Left lung (tissue), 10 donors: ENCODE data around the gene FAM114A1. TPM values are rescaled to one million over a fixed set of nuclear protein-coding genes. Genes with fewer than 3 reads are reported as not detected.

ENCODE experiments used
- ATAC-seq: fragments of 200-7000 bp; cut with Tn5 transposase; one replicate; pipeline ENCODE4 v1.9.1; 2020; ENCODE audit warnings: moderate library complexity
- DNase-seq, 4 donors: peaks; one replicate each; pipeline ENCODE4 v3.0.0-alpha.2; 2013 to 2020
- H3K27ac ChIP-seq, 2 donors: fragments of 200-600 bp; sonication (generic) in 1 of 2; one replicate each; pipeline versions ENCODE4 v1.5.0 to v1.8.0; 2020 to 2021
- H3K27me3 ChIP-seq, 2 donors: fragments of 200-600 bp; sonication (generic) in 1 of 2; one replicate each; pipeline versions ENCODE4 v1.5.0 to v1.8.0; 2020 to 2021
- H3K36me3 ChIP-seq, 2 donors: fragments of 200-600 bp; sonication (generic) in 1 of 2; one replicate each; pipeline versions ENCODE4 v1.5.0 to v1.8.0; 2020 to 2021
- H3K4me1 ChIP-seq, 2 donors: fragments of 200-600 bp; one replicate each; pipeline ENCODE4 v1.8.0; 2021
- H3K4me3 ChIP-seq, 2 donors: fragments of 200-600 bp; sonication (generic) in 1 of 2; one replicate each; pipeline versions ENCODE4 v1.5.0 to v1.8.0; 2020 to 2021; ENCODE audit warnings: mild to moderate bottlenecking in 1 of 2
- H3K9me3 ChIP-seq, 2 donors: fragments of 200-600 bp; sonication (generic) in 1 of 2; one replicate each; pipeline versions ENCODE4 v1.5.0 to v1.8.0; 2020 to 2021
- CTCF ChIP-seq, 2 donors: fragments of 200-600 bp; sonication (generic) in 1 of 2; IDR thresholded peaks; one replicate each; pipeline versions ENCODE4 v1.5.0 to v1.8.0; 2021; ENCODE audit warnings: antibody characterized with exemption in 2 of 2
- intact Hi-C, 2 donors: fragments of 100-400 bp; cut with DNase I; formaldehyde crosslinking; loops; one replicate each; pipeline versions ENCODE4 v1.11.2 to v1.14.2; 2022
- polyA plus RNA-seq, 6 donors: library from polyadenylated mRNA; unstranded; fragments of 120-200 nt; gene quantifications; one replicate each; pipeline ENCODE4 v1.2.1, GENCODE V29; 2013; ENCODE audit not compliant: insufficient read length in 6 of 6
- total RNA-seq, 2 donors: library from RNA; stranded (reverse); fragmentation: NEBNext Ultra II Directional; extraction: Animal tissue kit (Norgen Biotek cat#: 25700); gene quantifications; one replicate each; pipeline ENCODE4 v1.2.1, GENCODE V29; 2021
- donor health status: DM: no; HTN: yes; CAD: no.
- donor health status: DM: no; HTN: no; CAD: no.

Gene FAM114A1
- total and polyA plus RNA-seq, 8 donors: 51.5 to 81.1 (median 62.4) TPM

- no peak for TF ChIP-seq CTCF (IDR thresholded peaks at IDR 0.05)
- Histone ChIP-seq H3K27ac (no peak overlapping the region), H3K36me3 (peaks cover 0 to 20% of the 10 kb centered on the region in 2 donors), H3K4me3 (no peak overlapping the region), H3K27me3 (no peaks in the 10 kb centered on the region), H3K9me3 (no peaks in the 10 kb centered on the region), H3K4me1 (peaks cover 0 to 10% of the 10 kb centered on the region in 2 donors)
- ATAC-seq (no peak), DNase-seq (no peak)
- intact Hi-C loops: no loop called here
Observed at GRCh38 chr4:38884254-38884653, 16.6 kb downstream of the FAM114A1 start.

GRCh38 chr4:38889143-38889542 is 21.5 kb downstream of the FAM114A1 start:
- DNase-seq: no peak
- Histone ChIP-seq H3K27me3 (no peaks in the 10 kb centered on the region), H3K4me3 (no peak overlapping the region), H3K4me1 (peaks cover 0 to 16% of the 10 kb centered on the region in 2 donors), H3K27ac (peak overlapping the region; percentile 57 to 58), H3K9me3 (no peaks in the 10 kb centered on the region), H3K36me3 (peaks cover 0 to 19% of the 10 kb centered on the region in 2 donors)
- intact Hi-C loops: no loop called here
- ATAC-seq: peak; percentile 59
- no peak for TF ChIP-seq CTCF (IDR thresholded peaks at IDR 0.05)

GRCh38 chr4:38891051-38891983 is 23.7 kb downstream of the FAM114A1 start:
- peaks cover 0 to 25% of the 10 kb centered on the region in 2 donors for H3K36me3 ChIP-seq
- ATAC-seq (no peak), DNase-seq (no peak)
- H3K4me3 ChIP-seq: no peak overlapping the region
- peaks cover 0 to 16% of the 10 kb centered on the region in 2 donors for H3K4me1 ChIP-seq
- intact Hi-C loops: no loop called here
- H3K27me3 ChIP-seq: no peaks in the 10 kb centered on the region
- H3K27ac ChIP-seq: no peak overlapping the region
- no peaks in the 10 kb centered on the region for H3K9me3 ChIP-seq
- TF ChIP-seq CTCF (IDR thresholded peaks at IDR 0.05): no peak

- Histone ChIP-seq H3K36me3 (peaks cover 0 to 30% of the 10 kb centered on the region in 2 donors), H3K4me3 (no peak overlapping the region)
- intact Hi-C loops: no loop called here
Observed at GRCh38 chr4:38894322-38894982, 26.8 kb downstream of the FAM114A1 start.

More at GRCh38 chr4:38894322-38894982, 26.8 kb downstream of the FAM114A1 start:
- Histone ChIP-seq H3K27me3 (no peaks in the 10 kb centered on the region), H3K27ac (no peak overlapping the region), H3K9me3 (no peaks in the 10 kb centered on the region), H3K4me1 (peaks cover 0 to 7% of the 10 kb centered on the region in 2 donors)
- DNase-seq (no peak), ATAC-seq (no peak)
- TF ChIP-seq CTCF (IDR thresholded peaks at IDR 0.05): no peak
